ENCODE results near the gene LIN7C. TPM values are rescaled to one million over a fixed set of nuclear protein-coding genes. Genes with fewer than 3 reads are reported as not detected.

LIN7C gene
- total RNA-seq, 2 donors from 2014 or later, result 33.6 to 37.1 TPM

- intact Hi-C loops (cut with DNase I), result no loop called here
These were observed 6.8 kb upstream of the LIN7C start for GRCh38 chr11:27513389-27513788.

DNA sequence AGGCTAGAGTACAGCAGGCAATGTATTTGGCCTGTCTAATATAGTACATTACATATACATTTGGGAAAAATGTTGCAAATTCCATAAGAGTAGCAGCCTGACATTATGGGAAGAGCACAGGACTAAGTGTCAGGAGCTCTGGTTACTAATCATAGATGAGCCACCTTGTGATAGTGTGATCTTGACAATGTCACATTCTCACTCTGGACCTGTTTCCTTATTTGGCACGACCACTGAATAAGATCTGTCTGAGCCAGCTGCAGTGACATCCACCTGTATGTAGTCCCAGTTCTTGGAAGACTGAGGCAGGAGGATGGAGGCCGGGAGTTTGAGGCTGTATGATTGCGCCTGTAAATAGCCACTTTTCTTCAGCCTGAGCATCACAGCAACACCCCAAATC lies 5.7 kb upstream of the LIN7C start:
- DNase-seq (ENCODE audit: low spot score), result no peak
- intact Hi-C loops (cut with DNase I), result no loop called here

More at GRCh38 chr11:27513389-27513788, 6.8 kb upstream of the LIN7C start:
- DNase-seq (ENCODE audit: low spot score), result no peak

GRCh38 chr11:27509908-27510307 lies 3.3 kb upstream of the LIN7C start:
- no peak for DNase-seq (ENCODE audit: low spot score)
- intact Hi-C loops (cut with DNase I), result no loop called here

DNA sequence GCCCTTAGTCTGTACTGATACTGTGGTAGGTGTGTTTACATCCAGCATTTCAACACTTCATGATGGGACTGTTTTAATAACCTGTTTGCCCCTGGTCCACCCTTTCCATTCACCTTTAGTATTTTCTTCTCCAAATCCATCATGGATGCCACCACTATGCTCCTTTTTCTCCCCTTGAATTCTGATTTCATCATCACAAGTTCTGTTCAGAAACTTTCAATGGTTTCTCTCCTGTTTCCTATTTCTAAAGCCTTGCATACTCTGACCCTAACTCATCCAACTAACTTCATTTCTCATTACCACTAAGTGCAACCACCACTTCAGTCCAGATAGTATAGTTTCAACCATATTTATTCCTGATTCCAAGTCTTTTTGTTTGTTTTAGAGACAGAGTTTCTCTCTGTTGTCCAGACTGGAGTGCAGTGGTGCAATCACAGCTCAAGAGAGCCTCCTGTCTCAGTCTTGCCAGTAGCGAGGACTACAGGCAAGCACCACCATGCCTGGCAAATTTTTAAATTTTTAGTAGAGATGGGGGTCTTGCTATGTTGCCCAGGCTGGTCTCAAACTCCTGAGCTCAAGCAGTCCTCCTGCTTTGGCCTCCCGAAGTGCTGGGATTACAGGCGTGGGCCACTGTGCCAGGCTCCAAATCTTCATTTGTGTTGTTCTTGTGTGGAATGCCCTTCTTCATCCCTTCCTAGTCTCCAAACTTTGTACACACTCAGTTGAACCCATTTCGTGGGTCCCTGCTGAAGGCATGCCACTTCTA lies 1.2 kb upstream of the LIN7C start:
- no peak for DNase-seq (ENCODE audit: low spot score)
- intact Hi-C loops (cut with DNase I), result no loop called here

- no peak for DNase-seq (ENCODE audit: low spot score)
- intact Hi-C loops (cut with DNase I), result no loop called here
These were observed 788 bp downstream of the LIN7C start for GRCh38 chr11:27505781-27506180.

- no peak for DNase-seq (ENCODE audit: low spot score)
- intact Hi-C loops (cut with DNase I), result no loop called here
These were observed 2.4 kb downstream of the LIN7C start for GRCh38 chr11:27504205-27504604.

GRCh38 chr11:27501100-27501499 lies 5.5 kb downstream of the LIN7C start:
- intact Hi-C loops (cut with DNase I), result no loop called here
- DNase-seq (ENCODE audit: low spot score), result no peak

DNA sequence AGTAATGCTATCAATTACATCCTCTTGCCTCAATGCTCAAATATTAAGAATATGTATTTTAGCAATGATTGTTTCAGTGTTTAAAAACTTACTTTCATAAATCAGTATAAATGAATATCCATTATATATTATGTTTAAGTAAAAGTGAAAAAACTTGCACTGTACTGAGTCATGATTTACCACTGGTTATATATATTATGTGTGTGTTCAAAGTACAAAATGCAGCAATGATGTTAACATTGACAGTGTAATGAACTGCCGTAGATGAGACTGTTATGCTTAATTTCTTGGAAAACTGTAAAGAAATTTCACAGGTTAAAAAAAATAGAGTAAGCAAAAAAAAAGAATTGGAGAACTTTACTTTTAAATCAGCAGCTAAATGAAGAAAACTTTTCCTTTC lies 8.7 kb downstream of the LIN7C start:
- intact Hi-C loops (cut with DNase I), result no loop called here

DNA sequence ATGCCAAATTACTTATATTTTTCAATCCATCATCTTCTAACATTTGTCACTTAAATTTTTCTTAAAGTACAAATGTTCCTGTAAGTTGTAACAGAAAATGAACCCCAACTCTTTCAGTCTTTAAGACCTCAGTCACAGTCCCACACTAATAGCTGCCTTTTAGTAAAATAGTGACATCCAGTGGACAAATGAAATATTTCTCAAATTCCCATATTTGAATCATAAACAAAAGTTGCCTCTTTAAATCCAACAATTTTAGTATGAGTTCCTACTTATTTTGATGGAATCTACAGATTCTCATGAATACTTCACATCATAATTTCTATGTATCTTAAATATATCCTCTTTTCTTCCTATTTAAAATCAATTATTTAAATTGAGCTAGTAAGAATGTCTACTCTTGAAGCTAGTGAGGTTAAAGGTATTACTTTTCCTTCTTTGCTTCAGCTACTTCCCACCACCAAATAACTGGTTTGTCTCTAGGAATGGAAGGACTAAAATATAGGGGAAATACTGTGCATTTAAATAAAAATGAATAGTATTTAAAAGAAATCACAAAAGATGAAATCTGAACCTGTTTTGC lies 9.2 kb downstream of the LIN7C start:
- DNase-seq (ENCODE audit: low spot score), result no peak

More for the DNA sequence above, 8.7 kb downstream of the LIN7C start:
- DNase-seq (ENCODE audit: low spot score), result no peak

DNA sequence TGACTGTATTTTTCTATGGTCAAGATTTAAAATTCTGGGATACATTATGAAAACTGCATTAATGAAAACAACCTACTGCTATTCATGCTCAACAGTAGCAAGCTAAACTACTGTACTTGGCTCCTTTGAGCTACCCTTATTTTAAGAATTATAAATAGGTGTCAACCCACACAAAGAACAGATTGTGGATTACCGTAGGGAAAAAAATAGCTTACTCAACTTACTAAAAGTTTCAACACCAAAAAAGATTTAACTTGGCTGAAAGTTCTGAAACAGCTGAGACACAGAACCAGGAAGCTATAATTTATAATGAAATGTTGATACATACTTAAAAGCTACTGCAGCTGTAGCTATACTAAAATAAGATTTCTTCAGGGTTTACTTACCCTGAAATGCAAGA lies 10.1 kb downstream of the LIN7C start:
- DNase-seq (ENCODE audit: low spot score), result no peak
- intact Hi-C loops (cut with DNase I), result no loop called here

More for the DNA sequence above, 9.2 kb downstream of the LIN7C start:
- intact Hi-C loops (cut with DNase I), result no loop called here

- intact Hi-C loops (cut with DNase I), result no loop called here
- no peak for DNase-seq (ENCODE audit: low spot score)
These were observed 10.8 kb downstream of the LIN7C start for GRCh38 chr11:27495710-27496300.

DNA sequence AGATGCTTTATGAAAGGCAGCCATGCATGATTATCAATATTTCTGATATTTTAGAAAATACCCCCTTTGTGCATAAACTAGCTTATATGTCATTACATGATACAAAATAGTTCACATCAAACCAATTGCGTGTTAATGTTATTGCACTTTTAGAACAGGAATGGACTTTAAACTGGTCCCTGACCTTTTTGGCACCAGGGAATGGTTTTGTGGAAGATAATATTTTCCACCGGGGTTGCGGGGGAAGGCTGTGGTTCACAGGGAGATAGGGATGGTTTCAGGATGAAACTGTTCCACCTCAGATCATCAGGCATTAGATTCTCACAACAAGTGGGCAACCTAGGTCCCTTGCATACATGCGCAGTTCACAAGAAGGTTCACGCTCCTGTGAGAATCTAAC lies 17.5 kb downstream of the LIN7C start:
- intact Hi-C loops (cut with DNase I), result loop anchor here in 1 of 2 donors (5.0 to 10.0 kb wide), 2 partner anchors 302 to 734 kb away; no protein-coding TSS in a partner anchor
- no peak for DNase-seq (ENCODE audit: low spot score)

DNA sequence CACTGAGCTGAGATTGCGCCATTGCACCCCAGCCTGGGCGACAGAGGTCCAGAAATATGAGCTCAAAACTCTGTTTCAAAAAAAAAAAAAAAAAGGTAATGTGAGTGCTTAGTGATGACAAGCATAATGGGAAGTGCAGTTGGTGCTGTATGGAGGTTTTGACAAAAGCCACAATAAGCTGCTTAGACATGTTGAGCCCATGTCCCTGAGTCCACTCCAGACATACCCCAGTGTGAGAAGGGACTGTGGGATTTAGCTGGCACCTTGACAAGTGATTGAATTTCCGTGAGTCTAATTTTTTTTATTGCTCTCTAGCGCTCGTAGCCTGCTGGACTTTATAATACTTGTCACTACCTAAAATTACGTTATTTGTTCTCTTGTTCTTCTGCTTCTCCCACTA lies 18.9 kb downstream of the LIN7C start:
- DNase-seq (ENCODE audit: low spot score), result no peak
- intact Hi-C loops (cut with DNase I), result loop anchor here in 1 of 2 donors (5.0 to 10.0 kb wide), 2 partner anchors 300 to 733 kb away; no protein-coding TSS in a partner anchor

DNA sequence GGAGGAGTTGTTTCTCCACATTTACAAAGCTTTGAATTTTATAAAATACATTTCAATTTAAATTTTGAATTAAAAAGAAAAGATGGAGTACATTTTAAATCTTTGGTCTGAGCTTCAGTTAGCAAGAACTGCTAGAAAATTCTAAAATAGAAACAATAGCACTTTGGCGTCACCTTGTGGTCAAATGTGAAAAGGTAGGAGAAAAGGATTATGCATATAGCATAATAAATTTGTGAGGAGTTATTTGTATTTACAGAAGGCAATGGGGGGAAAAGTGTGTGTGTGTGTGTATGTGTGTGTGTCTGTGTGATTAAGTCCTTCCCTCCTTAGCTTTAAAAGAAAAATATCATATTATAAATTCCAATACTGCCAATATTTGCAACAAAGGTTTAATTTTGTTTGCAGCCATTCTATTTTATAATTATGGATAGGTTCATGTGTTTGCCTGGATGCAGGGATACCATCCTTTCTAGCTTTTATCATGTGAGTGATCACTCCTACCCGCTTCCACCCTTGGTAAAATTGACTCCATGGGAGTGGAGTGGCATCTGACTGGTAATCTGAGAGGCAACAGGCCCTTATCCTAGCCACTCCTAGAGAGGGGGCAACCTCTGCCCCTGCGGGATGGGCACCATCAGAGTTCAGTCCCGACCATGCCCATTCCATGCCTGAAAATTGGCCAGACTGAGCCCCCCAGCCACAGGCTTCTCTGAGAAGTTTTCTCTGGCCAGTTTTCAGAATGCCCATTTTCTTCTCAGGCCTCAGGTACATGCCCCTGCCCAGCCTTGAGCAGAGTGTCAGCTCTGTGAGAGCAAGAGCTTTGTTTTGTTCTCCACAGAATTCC lies 20.4 kb downstream of the LIN7C start:
- no peak for DNase-seq (ENCODE audit: low spot score)
- intact Hi-C loops (cut with DNase I), result loop anchor here in 1 of 2 donors (5.0 to 10.0 kb wide), 2 partner anchors 299 to 731 kb away; no protein-coding TSS in a partner anchor

DNA sequence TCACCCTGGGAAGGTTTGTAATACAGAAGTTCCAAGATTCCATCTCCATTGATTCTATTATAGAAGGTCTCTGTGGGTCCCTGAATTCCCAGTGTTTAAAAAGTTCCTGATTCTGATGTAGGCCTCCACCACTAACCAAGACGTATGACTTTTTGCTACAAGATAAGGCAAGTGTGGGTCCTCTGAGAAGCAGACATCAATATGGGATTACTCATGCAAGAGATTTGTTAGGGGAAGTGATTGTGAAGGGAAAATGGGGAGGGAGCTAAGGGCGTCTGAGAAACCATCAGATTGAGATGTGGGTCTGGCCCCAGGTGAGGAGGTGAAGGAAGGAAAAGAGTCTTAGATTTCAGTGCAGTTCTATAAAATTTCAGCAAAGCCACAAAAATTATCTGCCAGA lies 23.8 kb downstream of the LIN7C start:
- intact Hi-C loops (cut with DNase I), result loop anchor here in 1 of 2 donors (10.0 kb wide), 1 partner anchor 728 kb away; no protein-coding TSS in a partner anchor
- DNase-seq (ENCODE audit: low spot score), result no peak

GRCh38 chr11:27481992-27482391 lies 24.6 kb downstream of the LIN7C start:
- DNase-seq (ENCODE audit: low spot score), result no peak
- intact Hi-C loops (cut with DNase I), result loop anchor here in 1 of 2 donors (10.0 kb wide), 1 partner anchor 727 kb away; no protein-coding TSS in a partner anchor

DNA sequence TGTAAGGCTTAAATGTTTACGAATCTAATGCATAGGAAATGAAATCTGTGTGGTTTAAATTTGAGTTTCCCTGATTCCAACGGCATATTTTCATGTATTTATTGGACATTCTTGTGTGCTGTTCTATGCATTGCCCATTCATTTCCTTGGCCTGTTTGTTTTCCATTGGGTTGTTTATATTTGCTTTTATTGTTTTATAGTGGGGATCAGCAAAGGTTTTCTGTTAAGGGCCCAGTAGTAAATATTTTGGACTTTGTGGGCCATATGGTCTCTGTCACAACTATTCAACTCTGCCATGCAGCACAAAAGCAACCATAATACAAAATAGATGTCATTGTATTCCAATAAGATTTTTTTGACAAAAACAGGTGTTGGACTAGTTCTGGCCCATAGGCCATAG lies 28.7 kb downstream of the LIN7C start:
- no peak for DNase-seq (ENCODE audit: low spot score)
- intact Hi-C loops (cut with DNase I), result no loop called here

DNA sequence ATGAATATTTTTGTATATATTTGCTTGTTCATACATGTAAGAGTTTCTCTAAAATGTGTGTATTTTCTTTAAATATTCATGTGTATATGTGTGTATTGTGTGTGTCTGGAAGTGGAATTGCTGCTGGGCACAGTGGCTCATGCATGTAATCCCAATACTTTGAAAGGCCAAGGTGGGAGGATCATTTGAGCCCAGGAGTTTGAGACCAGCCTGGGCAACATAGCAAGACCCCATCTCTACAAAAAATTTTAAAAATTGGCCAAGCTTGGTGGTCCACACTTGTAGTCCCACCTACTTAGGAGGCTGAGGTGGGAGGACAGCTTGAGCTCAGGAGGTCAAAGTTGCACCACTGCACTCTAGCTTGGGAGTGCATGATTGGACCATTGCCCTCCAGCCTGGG lies 29.3 kb downstream of the LIN7C start:
- intact Hi-C loops (cut with DNase I), result no loop called here
- no peak for DNase-seq (ENCODE audit: low spot score)

GRCh38 chr11:27475622-27476021 lies 30.9 kb downstream of the LIN7C start:
- no peak for DNase-seq (ENCODE audit: low spot score)
- intact Hi-C loops (cut with DNase I), result no loop called here

Measured in posterior vena cava (tissue), 2 donors.